Stimulated activated CD4-positive, alpha-beta T cell treated with anti-CD3 and anti-CD28 coated beads, TNF-alpha, amount 100 ng/mL, for 24 hours (primary cell): ENCODE results near the gene PARD6B.
"Not testable (repeated sequence)": the region's sequence is repeated elsewhere in the genome, so short reads cannot be mapped to it uniquely, and the experiment has no call there.

Experiments used
- DNase-seq, 3 experiments: peaks; one replicate each; pipeline ENCODE4 v3.0.0-alpha.2; 2020; ENCODE audit warnings: low read depth in 3 of 3

PARD6B gene

GRCh38 chr20:50746138-50746940 lies 15.0 kb downstream of the PARD6B start:
- no peak for DNase-seq

GRCh38 chr20:50747275-50747674 lies 15.9 kb downstream of the PARD6B start:
- DNase-seq: no peak

- no peak for DNase-seq
Measured at GRCh38 chr20:50750145-50750671, 18.8 kb downstream of the PARD6B start.

- no peak for DNase-seq
Measured at GRCh38 chr20:50753152-50753551, 21.8 kb downstream of the PARD6B start.

- DNase-seq: no peak
Measured at GRCh38 chr20:50754420-50754819, 23.0 kb downstream of the PARD6B start.

- DNase-seq: no peak
Measured at GRCh38 chr20:50756447-50756846, 25.1 kb downstream of the PARD6B start.

GRCh38 chr20:50758469-50758868 lies 27.1 kb downstream of the PARD6B start:
- DNase-seq: no peak

GRCh38 chr20:50758992-50759391 lies 27.6 kb downstream of the PARD6B start:
- DNase-seq: no peak

GRCh38 chr20:50759678-50760077 lies 28.3 kb downstream of the PARD6B start:
- no peak for DNase-seq

- no peak for DNase-seq
Measured at GRCh38 chr20:50762045-50762422, 30.7 kb downstream of the PARD6B start.

GRCh38 chr20:50762435-50763220 lies 31.2 kb downstream of the PARD6B start:
- no peak for DNase-seq

GRCh38 chr20:50763550-50764458 lies 32.4 kb downstream of the PARD6B start:
- DNase-seq: not testable (repeated sequence)

- DNase-seq: not testable (repeated sequence)
Measured at GRCh38 chr20:50765251-50765650, 33.9 kb downstream of the PARD6B start.

GRCh38 chr20:50765674-50766073 lies 34.3 kb downstream of the PARD6B start:
- DNase-seq: no peak

- DNase-seq: not testable (repeated sequence)
Measured at GRCh38 chr20:50766955-50767809, 35.8 kb downstream of the PARD6B start.

GRCh38 chr20:50768991-50769390 lies 37.6 kb downstream of the PARD6B start:
- DNase-seq: not testable (repeated sequence)

GRCh38 chr20:50769551-50770085 lies 38.2 kb downstream of the PARD6B start:
- DNase-seq: not testable (repeated sequence)

- not testable (repeated sequence) for DNase-seq
Measured at GRCh38 chr20:50771419-50772080, 40.2 kb downstream of the PARD6B start.

- no peak for DNase-seq
Measured at GRCh38 chr20:50772420-50773185, 41.2 kb downstream of the PARD6B start.
